ENCODE results near the gene NFE2L2.
"Not testable (repeated sequence)": the region's sequence is repeated elsewhere in the genome, so short reads cannot be mapped to it uniquely, and the experiment has no call there.

The NFE2L2 gene

GRCh38 chr2:177195194-177195593 lies 69.3 kb downstream of the NFE2L2 start:
- TF ChIP-seq CTCF (conservative IDR thresholded peaks at IDR 0.05; ENCODE audit: low read depth), result no peak
- POLR2A ChIA-PET (ENCODE audit: low non-redundant PET), result no interaction called here
- no peak overlapping the region for H3K27ac ChIP-seq
- DNase-seq (ENCODE audit: low spot score), result no peak
- CTCF ChIA-PET, result interaction anchor here (0.6 to 0.7 kb wide), 2 partner anchors 30 to 78 kb away, joined by 3 read pairs; no protein-coding TSS in a partner anchor

DNA sequence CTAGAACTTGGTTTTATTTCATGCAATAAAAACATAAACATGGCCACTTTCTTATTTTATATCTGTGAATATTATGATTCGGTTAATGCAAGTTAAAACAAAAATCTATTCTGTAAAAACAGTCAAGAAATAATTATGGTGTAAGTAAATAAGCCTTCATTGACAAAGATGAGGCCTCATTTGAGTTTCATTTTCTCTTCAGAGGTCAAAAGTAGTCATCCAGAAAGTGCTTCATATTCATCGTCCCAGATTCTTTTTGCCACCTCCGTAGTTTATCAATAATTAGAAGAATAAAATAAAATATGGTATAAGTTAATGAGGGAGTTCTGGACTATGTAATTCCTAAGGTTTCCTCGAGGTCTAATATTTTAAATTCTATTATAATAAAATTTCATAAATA lies 71.3 kb downstream of the NFE2L2 start:
- CTCF ChIA-PET, result interaction anchor here (0.7 kb wide), 1 partner anchor 1247 kb away, joined by 3 read pairs; no protein-coding TSS in a partner anchor
- no peak for TF ChIP-seq CTCF (conservative IDR thresholded peaks at IDR 0.05; ENCODE audit: low read depth)
- no peak for DNase-seq (ENCODE audit: low spot score)
- no peak overlapping the region for H3K27ac ChIP-seq
- POLR2A ChIA-PET (ENCODE audit: low non-redundant PET), result no interaction called here

DNA sequence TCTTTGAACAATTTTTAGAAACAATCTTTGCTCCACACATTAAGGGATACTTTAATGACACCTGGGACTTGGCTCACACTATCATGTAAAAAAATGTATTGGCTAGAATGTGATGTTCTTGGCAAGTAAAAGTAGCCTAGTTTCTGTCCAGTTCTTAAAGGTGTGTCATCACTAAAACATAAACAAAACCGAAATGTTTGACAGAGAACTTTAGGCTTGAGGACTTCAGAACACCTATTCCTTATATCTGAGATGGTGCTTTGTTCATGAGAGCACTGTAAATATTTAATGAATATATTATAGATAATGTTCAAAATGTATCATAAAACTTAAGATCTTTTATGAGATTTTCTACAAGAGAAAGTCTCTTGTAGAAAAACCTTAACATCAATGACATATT lies 71.7 kb downstream of the NFE2L2 start:
- no peak overlapping the region for H3K27ac ChIP-seq
- CTCF ChIA-PET, result no interaction called here
- POLR2A ChIA-PET (ENCODE audit: low non-redundant PET), result no interaction called here
- TF ChIP-seq CTCF (conservative IDR thresholded peaks at IDR 0.05; ENCODE audit: low read depth), result no peak
- DNase-seq (ENCODE audit: low spot score), result no peak

DNA sequence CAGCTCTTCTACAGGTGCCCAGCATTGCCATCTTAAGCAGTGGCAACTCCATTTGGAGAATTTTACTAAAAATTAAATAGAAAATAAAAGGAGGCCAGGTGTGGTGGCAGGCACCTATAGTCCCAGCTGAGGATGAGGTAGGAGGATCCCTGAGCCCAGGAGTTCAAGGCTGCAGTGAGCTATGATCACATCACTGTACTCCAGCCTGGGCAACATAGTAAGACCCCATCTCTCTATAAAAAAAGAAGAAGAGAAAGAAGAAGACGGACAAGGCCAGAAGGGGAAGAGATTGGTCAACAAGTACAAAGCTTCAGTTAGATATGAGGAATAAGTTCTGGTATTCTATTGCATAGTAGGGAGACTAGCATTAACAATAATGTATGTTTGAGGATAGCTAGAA lies 73.6 kb downstream of the NFE2L2 start:
- no peak for DNase-seq (ENCODE audit: low spot score)
- ChIA-PET CTCF (interaction anchor here (0.6 kb wide), 1 partner anchor 184 kb away, joined by 3 read pairs; no protein-coding TSS in a partner anchor), POLR2A (ENCODE audit: low non-redundant PET) (no interaction called here)
- TF ChIP-seq CTCF (conservative IDR thresholded peaks at IDR 0.05; ENCODE audit: low read depth), result no peak
- H3K27ac ChIP-seq, result no peak overlapping the region

DNA sequence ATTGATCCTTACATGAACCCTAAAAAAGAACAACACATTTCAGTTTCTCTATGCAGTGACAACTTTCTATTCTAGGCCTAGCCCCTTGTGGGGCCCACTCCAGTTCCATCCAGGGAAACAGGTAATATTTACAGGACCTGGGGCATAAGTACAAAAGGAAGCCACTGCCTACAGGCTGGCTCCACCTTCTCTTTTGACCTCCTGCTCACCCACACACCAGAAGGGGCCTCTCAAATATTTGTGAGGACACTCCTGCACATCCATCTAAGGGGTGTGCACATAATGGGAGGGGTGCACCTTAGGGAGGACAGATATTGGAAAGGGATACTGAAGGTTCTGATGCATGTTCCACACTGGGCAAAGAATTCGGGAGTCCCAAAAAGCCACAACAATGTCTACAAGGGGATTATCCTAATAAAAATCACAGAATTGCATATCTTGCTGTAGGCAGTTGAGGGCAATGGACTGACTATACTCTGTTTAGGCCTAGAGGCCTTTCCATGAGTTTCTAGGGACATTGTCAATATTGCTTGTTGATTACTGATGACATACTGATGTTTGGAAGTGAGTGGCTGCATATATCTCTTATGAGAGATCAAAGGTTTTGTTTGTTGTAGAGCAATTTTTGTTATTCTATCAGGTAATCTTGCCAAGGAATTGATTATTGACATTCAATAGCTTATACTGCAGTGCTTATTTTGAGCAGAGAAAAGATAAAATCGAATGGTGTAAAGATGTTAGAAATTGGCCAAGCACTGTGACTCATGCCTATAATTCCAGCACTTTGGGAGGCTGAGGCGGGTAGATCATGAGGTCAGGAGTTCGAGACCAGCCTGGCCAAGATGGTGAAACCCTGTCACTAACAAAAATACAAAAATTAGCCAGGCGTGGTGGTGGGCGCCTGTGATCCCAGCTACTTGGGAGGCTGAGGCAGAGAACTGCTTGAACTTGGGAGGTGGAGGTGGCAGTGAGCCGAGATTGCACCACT lies 75.8 kb downstream of the NFE2L2 start:
- no peak for DNase-seq (ENCODE audit: low spot score)
- POLR2A ChIA-PET (ENCODE audit: low non-redundant PET), result no interaction called here
- no peak overlapping the region for H3K27ac ChIP-seq
- TF ChIP-seq CTCF (conservative IDR thresholded peaks at IDR 0.05; ENCODE audit: low read depth), result no peak
- CTCF ChIA-PET, result interaction anchor here (1.2 kb wide), 1 partner anchor 24 kb away, joined by 3 read pairs; no protein-coding TSS in a partner anchor

DNA sequence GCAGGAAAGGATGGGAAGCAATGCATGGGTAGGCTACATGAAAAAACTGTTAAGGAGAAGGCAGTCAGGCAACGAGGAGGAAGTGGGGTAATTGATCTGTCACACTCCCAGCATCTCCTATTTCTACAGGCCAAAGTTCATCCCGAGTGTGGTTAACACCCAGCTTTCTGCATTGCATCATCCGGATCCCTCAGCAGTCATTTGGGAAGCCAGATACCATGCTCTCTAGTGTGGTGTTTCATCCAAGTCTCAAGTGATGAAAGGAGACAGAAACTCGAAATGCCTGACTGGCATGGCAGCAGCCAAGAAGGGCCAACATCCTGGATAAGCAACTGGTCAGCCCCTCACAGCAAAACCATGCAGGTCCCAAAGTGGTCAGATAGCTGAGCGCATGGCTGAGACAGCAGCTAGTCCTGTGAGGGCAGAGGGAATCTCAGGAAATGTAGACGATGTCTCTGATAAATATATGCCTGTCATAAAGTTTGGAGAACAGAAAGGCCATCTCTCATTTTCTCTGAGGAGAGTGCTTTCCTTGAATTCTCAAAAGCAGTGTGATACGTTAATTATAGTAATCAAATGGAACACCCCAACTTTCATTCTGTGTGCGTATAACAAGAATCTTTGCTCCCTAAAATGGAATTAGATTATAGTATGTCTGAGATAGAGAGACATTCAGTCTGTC lies 76.8 kb downstream of the NFE2L2 start:
- CTCF ChIA-PET, result no interaction called here
- H3K27ac ChIP-seq, result no peak overlapping the region
- DNase-seq (ENCODE audit: low spot score), result no peak
- POLR2A ChIA-PET (ENCODE audit: low non-redundant PET), result no interaction called here
- no peak for TF ChIP-seq CTCF (conservative IDR thresholded peaks at IDR 0.05; ENCODE audit: low read depth)

DNA sequence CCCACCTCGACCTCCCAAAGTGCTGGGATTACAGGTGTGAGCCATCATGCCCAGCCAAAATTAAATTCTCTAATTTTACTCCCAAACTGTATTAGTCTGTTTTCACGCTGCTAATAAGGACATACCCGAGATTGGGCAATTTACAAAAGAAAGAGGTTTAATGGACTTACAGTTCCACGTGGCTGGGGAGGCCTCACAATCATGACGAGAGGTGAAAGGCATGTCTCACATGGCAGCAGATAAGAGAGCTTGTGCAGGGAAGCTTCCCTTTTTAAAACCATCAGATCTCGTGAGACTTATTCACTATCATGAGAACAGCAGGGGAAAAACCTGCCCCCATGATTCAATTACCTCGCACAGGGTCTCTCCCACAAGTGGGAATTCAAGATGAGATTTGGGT lies 78.5 kb downstream of the NFE2L2 start:
- POLR2A ChIA-PET (ENCODE audit: low non-redundant PET); H3K27ac ChIP-seq; CTCF ChIA-PET; DNase-seq (ENCODE audit: low spot score): not testable (repeated sequence)
